SU-DHL-6 (cell line): ENCODE data around the gene SLC39A8.

Experiments
- H2AFZ ChIP-seq: fragments of 200-600 bp; sonication (generic); 2 replicates; pipeline ENCODE4 v1.6.1; 2014; ENCODE audit warnings: low read depth, mild to moderate bottlenecking, moderate library complexity, mixed read lengths, antibody characterized with exemption, low read length; ENCODE audit not compliant: severe bottlenecking
- H3F3A ChIP-seq: fragments of 200-600 bp; shearing (Covaris generic); 2 replicates; pipeline ENCODE4 v1.6.0; 2016; ENCODE audit warnings: antibody characterized with exemption, mild to moderate bottlenecking; ENCODE audit not compliant: insufficient read depth
- H3K27ac ChIP-seq: fragments of 200-600 bp; sonication (generic); 2 replicates; pipeline ENCODE4 v1.5.1; 2016; ENCODE audit warnings: low read depth, mild to moderate bottlenecking, low read length, moderate library complexity, mixed read lengths
- H3K27me3 ChIP-seq: fragments of 200-600 bp; sonication (generic), shearing (Covaris generic); 2 replicates; pipeline ENCODE4 v1.6.0; 2014; ENCODE audit warnings: mild to moderate bottlenecking, low read length
- H3K36me3 ChIP-seq: fragments of 200-600 bp; sonication (generic); 2 replicates; pipeline ENCODE4 v1.6.1; 2014; ENCODE audit warnings: mild to moderate bottlenecking, low read length, mixed read lengths
- H3K4me2 ChIP-seq: fragments of 300-600, 200-600 bp; shearing (Covaris generic), sonication (generic); 2 replicates; pipeline ENCODE4 v1.6.0; 2014; ENCODE audit warnings: low read length, low read depth, mild to moderate bottlenecking; ENCODE audit not compliant: poor library complexity, severe bottlenecking
- H3K4me3 ChIP-seq: fragments of 200-600 bp; sonication (generic); 2 replicates; pipeline ENCODE4 v1.5.1; 2014; ENCODE audit warnings: antibody characterized with exemption, low read length, mild to moderate bottlenecking, mixed read lengths; ENCODE audit not compliant: insufficient read depth, poor library complexity, severe bottlenecking
- H3K79me2 ChIP-seq: fragments of 200-600 bp; sonication (generic); 2 replicates; pipeline ENCODE4 v1.6.1; 2014; ENCODE audit warnings: mild to moderate bottlenecking, low read length, moderate library complexity; ENCODE audit not compliant: insufficient read depth
- H3K9ac ChIP-seq: fragments of 200-600 bp; sonication (generic); 2 replicates; pipeline ENCODE4 v1.7.0; 2014; ENCODE audit warnings: mild to moderate bottlenecking, low read length
- H3K9me2 ChIP-seq: fragments of 200-600 bp; sonication (generic); replicated peaks from 2 replicates; pipeline ENCODE4 v1.6.1; 2014; ENCODE audit warnings: low read length; ENCODE audit not compliant: insufficient read depth
- H3K9me3 ChIP-seq: fragments of 200-600 bp; sonication (generic); 2 replicates; pipeline ENCODE4 v1.6.1; 2014; ENCODE audit warnings: low read length, mixed read lengths; ENCODE audit not compliant: insufficient read depth
- H4K20me1 ChIP-seq: fragments of 200-600 bp; sonication (generic); 2 replicates; pipeline ENCODE4 v1.6.1; 2014; ENCODE audit warnings: low read depth, mild to moderate bottlenecking, antibody characterized with exemption, low read length, moderate library complexity, mixed read lengths
- CTCF ChIP-seq: fragments of 200-600 bp; sonication (generic); IDR thresholded peaks from one replicate; pipeline ENCODE4 v1.5.1; 2017; ENCODE audit warnings: antibody characterized with exemption, mild to moderate bottlenecking, low read length, moderate library complexity; ENCODE audit not compliant: insufficient read depth, poor library complexity, severe bottlenecking
- EZH2phosphoT487 ChIP-seq: fragments of 200-600 bp; sonication (generic), shearing (Covaris generic); conservative IDR thresholded peaks from 2 replicates; pipeline ENCODE4 v1.6.1; 2018; ENCODE audit warnings: mild to moderate bottlenecking, antibody characterized with exemption, low read length, moderate library complexity, mixed read lengths

The SLC39A8 gene

GRCh38 chr4:102321260-102321995, 23.9 kb downstream of the SLC39A8 start:
- no peaks in the 10 kb centered on the region for H3K9me2 ChIP-seq
- no peak overlapping the region for H3K4me3 ChIP-seq
- no peak overlapping the region for H3K4me2 ChIP-seq
- H3F3A ChIP-seq, result no peaks in the 10 kb centered on the region
- H2AFZ ChIP-seq, result no peak overlapping the region
- H4K20me1 ChIP-seq, result no peaks in the 10 kb centered on the region
- no peaks in the 10 kb centered on the region for H3K36me3 ChIP-seq
- no peaks in the 10 kb centered on the region for H3K27me3 ChIP-seq
- TF ChIP-seq EZH2phosphoT487 (no peak), CTCF (no peak)
- no peak overlapping the region for H3K9ac ChIP-seq
- H3K27ac ChIP-seq, result no peak overlapping the region
- H3K9me3 ChIP-seq, result no peaks in the 10 kb centered on the region
- peaks cover 4% of the 10 kb centered on the region; the same call in 1 of the 2 replicates for H3K79me2 ChIP-seq

- Histone ChIP-seq H3F3A (no peaks in the 10 kb centered on the region), H2AFZ (no peak overlapping the region), H3K9me3 (no peaks in the 10 kb centered on the region), H3K27ac (no peak overlapping the region), H3K9ac (no peak overlapping the region), H4K20me1 (no peaks in the 10 kb centered on the region), H3K9me2 (no peaks in the 10 kb centered on the region), H3K36me3 (no peaks in the 10 kb centered on the region), H3K79me2 (peaks cover 4% of the 10 kb centered on the region; the same call in 1 of the 2 replicates), H3K4me3 (no peak overlapping the region), H3K4me2 (no peak overlapping the region), H3K27me3 (no peaks in the 10 kb centered on the region)
- no peak for TF ChIP-seq CTCF
- TF ChIP-seq EZH2phosphoT487, result no peak
These were observed 25.7 kb downstream of the SLC39A8 start for GRCh38 chr4:102319594-102319993.

GRCh38 chr4:102318526-102318925, 26.8 kb downstream of the SLC39A8 start:
- Histone ChIP-seq H2AFZ (no peak overlapping the region), H3K36me3 (no peaks in the 10 kb centered on the region), H3K27me3 (no peaks in the 10 kb centered on the region), H3K9ac (no peak overlapping the region), H4K20me1 (no peaks in the 10 kb centered on the region), H3K9me2 (no peaks in the 10 kb centered on the region), H3K4me3 (no peak overlapping the region), H3F3A (no peaks in the 10 kb centered on the region), H3K9me3 (no peaks in the 10 kb centered on the region), H3K27ac (no peak overlapping the region), H3K4me2 (no peak overlapping the region), H3K79me2 (peaks cover 4% of the 10 kb centered on the region; the same call in 1 of the 2 replicates)
- TF ChIP-seq CTCF (no peak), EZH2phosphoT487 (no peak)
